ENCODE results near the gene AP1B1. TPM values are rescaled to one million over a fixed set of nuclear protein-coding genes. Genes with fewer than 3 reads are reported as not detected.
"Not testable (repeated sequence)": the region's sequence is repeated elsewhere in the genome, so short reads cannot be mapped to it uniquely, and the experiment has no call there.

Gene AP1B1
- total RNA-seq, 4 donors from 2014 or later = 50.9 to 74.1 (median 55.8) TPM

DNA sequence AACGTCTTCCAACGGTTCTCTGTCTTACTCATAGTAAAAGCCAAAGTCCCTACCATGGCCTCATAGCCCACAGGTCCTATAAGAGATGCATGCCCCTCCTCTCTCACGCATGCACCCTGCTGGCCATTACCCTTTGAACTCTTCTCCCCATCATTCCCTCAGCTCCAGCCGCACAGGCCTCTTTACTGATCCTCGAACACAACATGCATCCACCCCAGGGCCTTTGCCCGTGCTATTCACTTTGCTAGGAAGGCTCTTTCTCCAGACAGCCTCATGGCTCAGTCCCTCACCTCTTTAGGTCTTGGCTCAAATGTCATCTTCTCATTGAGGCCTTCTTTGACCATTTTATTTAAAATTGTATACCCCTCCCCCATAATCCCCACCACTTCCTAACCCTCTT, 7.5 kb downstream of the AP1B1 start:
- no peak for TF ChIP-seq POLR2AphosphoS5 (IDR thresholded peaks at IDR 0.05)
- H3K9me3 ChIP-seq = no peaks in the 10 kb centered on the region
- 85 to 92% methylated on average over 6 of the region's 6 CpGs for WGBS, 2 donors (ENCODE audit: low coverage in 1 of 2)
- peaks cover 0 to 26% (median 0%) of the 10 kb centered on the region in 3 donors for H3K4me1 ChIP-seq
- H3K27me3 ChIP-seq = no peaks in the 10 kb centered on the region
- ATAC-seq = no peak
- H3K36me3 ChIP-seq = peaks cover 0 to 64% of the 10 kb centered on the region in 2 donors
- no peak overlapping the region for H3K4me3 ChIP-seq
- H3K27ac ChIP-seq = no peak overlapping the region

GRCh38 chr22:29380032-29380781, 8.2 kb downstream of the AP1B1 start:
- ATAC-seq = no peak
- 87 to 91% methylated on average over 5 to 6 of the region's 6 CpGs for WGBS, 2 donors (ENCODE audit: low coverage in 1 of 2)
- Histone ChIP-seq H3K4me1 (peaks cover 0 to 21% (median 0%) of the 10 kb centered on the region in 3 donors), H3K36me3 (peaks cover 0 to 61% of the 10 kb centered on the region in 2 donors), H3K27me3 (no peaks in the 10 kb centered on the region), H3K27ac (no peak overlapping the region), H3K9me3 (no peaks in the 10 kb centered on the region), H3K4me3 (no peak overlapping the region)
- TF ChIP-seq POLR2AphosphoS5 (IDR thresholded peaks at IDR 0.05) = no peak
- no peak for TF ChIP-seq CTCF (IDR thresholded peaks at IDR 0.05)
- TF ChIP-seq EP300 (IDR thresholded peaks at IDR 0.05) = no peak
- TF ChIP-seq POLR2A (IDR thresholded peaks at IDR 0.05) = no peak

DNA sequence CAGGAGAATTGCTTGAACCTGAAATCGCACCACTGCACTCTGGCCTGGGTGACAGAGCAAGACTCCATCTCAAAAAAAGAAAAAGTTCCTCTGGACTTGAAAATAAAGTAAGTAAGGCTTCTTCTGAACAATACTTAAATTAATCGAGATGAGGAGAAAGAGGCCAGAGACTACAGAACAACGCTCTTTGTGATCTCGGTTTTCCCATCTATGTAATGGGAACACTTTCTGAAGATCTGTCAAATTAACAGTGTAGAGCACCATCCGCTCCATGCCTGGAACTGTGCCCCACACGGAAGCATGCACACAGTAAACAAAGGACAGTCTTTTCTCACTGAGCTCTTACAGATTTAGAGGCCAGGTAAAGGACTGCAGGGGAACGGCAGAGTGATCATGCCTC, 9.1 kb downstream of the AP1B1 start:
- H3K27me3 ChIP-seq = no peaks in the 10 kb centered on the region
- no peak overlapping the region for H3K27ac ChIP-seq
- H3K4me3 ChIP-seq = no peak overlapping the region
- ATAC-seq = no peak
- TF ChIP-seq POLR2AphosphoS5 (IDR thresholded peaks at IDR 0.05) = no peak
- H3K36me3 ChIP-seq = peaks cover 0 to 55% of the 10 kb centered on the region in 2 donors
- peaks cover 0 to 12% (median 0%) of the 10 kb centered on the region in 3 donors for H3K4me1 ChIP-seq
- 87 to 100% methylated on average over 2 to 6 of the region's 7 CpGs for WGBS, 2 donors (ENCODE audit: low coverage in 1 of 2)
- no peaks in the 10 kb centered on the region for H3K9me3 ChIP-seq

DNA sequence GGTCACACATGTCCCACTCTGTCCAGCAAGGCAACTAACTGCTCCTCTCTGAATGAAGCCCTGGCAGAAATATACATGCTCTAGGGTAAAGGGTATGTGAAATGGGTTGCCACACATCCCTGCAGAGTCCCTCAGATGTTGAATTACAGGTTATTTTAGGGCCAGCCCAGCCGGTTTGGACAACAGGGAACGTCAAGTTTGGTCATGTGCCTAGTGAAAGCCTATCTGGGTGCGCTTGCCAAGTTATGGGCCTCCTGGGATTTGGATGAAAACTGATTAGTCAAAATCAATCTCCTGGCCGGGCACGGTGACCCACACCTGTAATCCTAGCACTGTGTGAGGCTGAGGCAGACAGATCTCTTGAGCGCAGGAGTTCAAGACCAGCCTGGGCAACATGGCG, 10.4 kb downstream of the AP1B1 start:
- ATAC-seq = no peak
- H3K4me1 ChIP-seq = peaks cover 0 to 12% (median 0%) of the 10 kb centered on the region in 3 donors
- 20% methylated on average over 1 of the region's 7 CpGs; no CpG with 5 or more reads in 1 of the 2 donors for WGBS, 2 donors (ENCODE audit: low coverage in 1 of 2)

DNA sequence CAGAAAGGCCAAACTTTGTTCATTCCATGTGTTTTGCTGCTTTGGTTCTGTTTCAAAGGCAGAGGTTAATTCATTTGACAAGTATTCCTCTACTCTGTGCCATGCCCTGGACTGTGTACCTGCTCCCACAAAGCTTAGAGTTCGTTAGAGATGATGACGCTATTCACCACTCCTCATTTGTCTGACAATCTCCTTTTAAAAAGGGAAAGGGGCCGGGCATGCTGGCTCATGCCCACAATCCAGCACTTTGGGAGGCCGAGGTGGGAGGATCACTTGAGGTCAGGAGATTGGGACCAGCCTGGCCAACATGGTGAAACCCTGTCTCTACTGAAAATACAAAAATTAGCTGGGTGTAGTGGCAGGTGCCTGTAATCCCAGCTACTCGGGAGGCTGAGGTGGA, 11.7 kb downstream of the AP1B1 start:
- WGBS, 2 donors (ENCODE audit: low coverage in 1 of 2) = 84 to 97% methylated on average over 3 of the region's 5 CpGs

More for the DNA sequence above, 10.4 kb downstream of the AP1B1 start:
- Histone ChIP-seq H3K27me3 (no peaks in the 10 kb centered on the region), H3K27ac (no peak overlapping the region), H3K9me3 (no peaks in the 10 kb centered on the region), H3K4me3 (no peak overlapping the region), H3K36me3 (peaks cover 0 to 47% of the 10 kb centered on the region in 2 donors)
- TF ChIP-seq POLR2A (IDR thresholded peaks at IDR 0.05) (no peak), EP300 (IDR thresholded peaks at IDR 0.05) (no peak), CTCF (IDR thresholded peaks at IDR 0.05) (no peak), POLR2AphosphoS5 (IDR thresholded peaks at IDR 0.05) (no peak)

DNA sequence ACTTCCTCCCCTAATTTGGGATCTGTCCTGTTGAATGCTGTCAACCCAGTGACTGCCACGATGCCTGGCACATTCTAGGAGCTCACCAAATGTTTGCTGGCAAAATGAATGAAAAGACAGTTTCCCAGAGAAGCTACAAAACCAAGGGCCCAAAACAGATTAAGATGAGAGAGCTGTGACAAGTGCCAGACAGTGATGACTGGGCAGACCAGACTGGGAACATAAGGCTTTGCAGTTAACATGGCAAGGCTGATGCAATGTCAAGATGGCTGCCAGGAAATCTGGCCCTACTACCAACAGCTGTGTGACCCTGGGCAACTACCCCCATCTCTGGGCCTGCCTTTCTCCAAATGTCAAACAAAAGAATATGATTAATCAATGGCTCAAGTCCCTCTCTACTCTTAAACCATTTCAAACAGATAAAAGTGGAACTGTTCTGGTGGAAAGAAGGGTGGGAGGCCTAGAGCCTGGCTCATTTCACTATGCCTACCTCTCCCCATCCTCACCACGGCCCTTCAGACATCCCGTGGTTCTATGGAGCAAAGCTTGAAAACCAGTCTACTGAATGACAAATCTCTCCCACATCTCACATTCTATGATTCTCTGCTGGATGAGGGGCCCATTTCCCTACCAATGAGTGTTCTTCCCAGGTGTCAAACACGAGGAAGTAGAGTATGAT, 12.8 kb downstream of the AP1B1 start:
- Histone ChIP-seq H3K27me3 (no peaks in the 10 kb centered on the region), H3K4me1 (peaks cover 0 to 17% (median 0%) of the 10 kb centered on the region in 3 donors), H3K36me3 (peaks cover 0 to 25% of the 10 kb centered on the region in 2 donors), H3K9me3 (no peaks in the 10 kb centered on the region), H3K27ac (no peak overlapping the region), H3K4me3 (no peak overlapping the region)
- WGBS, 2 donors (ENCODE audit: low coverage in 1 of 2) = 46 to 51% methylated on average over 2 to 4 of the region's 4 CpGs
- TF ChIP-seq CTCF (IDR thresholded peaks at IDR 0.05) (no peak), POLR2AphosphoS5 (IDR thresholded peaks at IDR 0.05) (no peak), EP300 (IDR thresholded peaks at IDR 0.05) (no peak), POLR2A (IDR thresholded peaks at IDR 0.05) (no peak)
- no peak for ATAC-seq

More for the DNA sequence above, 11.7 kb downstream of the AP1B1 start:
- not testable (repeated sequence) for H3K4me3 ChIP-seq, H3K27me3 ChIP-seq, H3K27ac ChIP-seq, H3K9me3 ChIP-seq, ATAC-seq
- Histone ChIP-seq H3K4me1 (peaks cover 0 to 12% (median 0%) of the 10 kb centered on the region in 3 donors), H3K36me3 (peaks cover 0 to 37% of the 10 kb centered on the region in 2 donors)

- ATAC-seq, H3K27me3 ChIP-seq, H3K27ac ChIP-seq, H3K9me3 ChIP-seq, H3K4me3 ChIP-seq: not testable (repeated sequence)
- Histone ChIP-seq H3K36me3 (peaks cover 0 to 25% of the 10 kb centered on the region in 2 donors), H3K4me1 (peaks cover 0 to 17% (median 0%) of the 10 kb centered on the region in 3 donors)
- 96% methylated on average over 6 of the region's 7 CpGs; no CpG with 5 or more reads in 1 of the 2 donors for WGBS, 2 donors (ENCODE audit: low coverage in 1 of 2)
Measured at GRCh38 chr22:29374806-29375205, 13.6 kb downstream of the AP1B1 start.
